Activated CD8-positive, alpha-beta memory T cell treated with anti-CD3 and anti-CD28 coated beads, Interleukin-2, amount 10 ng/mL, durations not matched to agents 7 days and 5 days (primary cell): ENCODE data around the gene ELL2. TPM values are rescaled to one million over a fixed set of nuclear protein-coding genes. Genes with fewer than 3 reads are reported as not detected.

Experiments used
- ATAC-seq: fragments of 150-1000 bp; cut with Tn5 transposase; one replicate; pipeline ENCODE4 v1.10.0; 2021; ENCODE audit warnings: moderate library complexity
- CTCF ChIA-PET: fragments of 350-600 bp; sonication (Branson Sonifier 250); formaldehyde crosslinking; loops from one replicate; lab custom pipeline; 2021; ENCODE audit warnings: antibody characterized with exemption; lab: Charles Lee
- DNase-seq: peaks from one replicate; pipeline ENCODE4 v3.0.0-alpha.2; 2020
- H3K27ac Mint-ChIP-seq: one replicate; pipeline ENCODE4 v1.8.0; 2021; ENCODE audit warnings: mild to moderate bottlenecking, mixed read lengths
- H3K27me3 Mint-ChIP-seq: one replicate; pipeline ENCODE4 v1.8.0; 2021; ENCODE audit warnings: mixed read lengths
- H3K36me3 Mint-ChIP-seq: one replicate; pipeline ENCODE4 v1.8.0; 2021; ENCODE audit warnings: mild to moderate bottlenecking, mixed read lengths
- H3K4me1 Mint-ChIP-seq: one replicate; pipeline ENCODE4 v1.8.0; 2021; ENCODE audit warnings: mixed read lengths
- H3K4me3 Mint-ChIP-seq: one replicate; pipeline ENCODE4 v1.8.0; 2021; ENCODE audit warnings: mild to moderate bottlenecking, moderate library complexity, mixed read lengths
- H3K9me3 Mint-ChIP-seq: one replicate; pipeline ENCODE4 v1.8.0; 2022; ENCODE audit warnings: low read depth, mixed read lengths
- total RNA-seq, 2 experiments: library from RNA; stranded (reverse); gene quantifications; one replicate each; pipeline ENCODE4 v1.2.3, GENCODE V29; 2021

ELL2 gene
- total RNA-seq, 2 experiments from 2014 or later: 33.9 to 81.8 TPM

DNA sequence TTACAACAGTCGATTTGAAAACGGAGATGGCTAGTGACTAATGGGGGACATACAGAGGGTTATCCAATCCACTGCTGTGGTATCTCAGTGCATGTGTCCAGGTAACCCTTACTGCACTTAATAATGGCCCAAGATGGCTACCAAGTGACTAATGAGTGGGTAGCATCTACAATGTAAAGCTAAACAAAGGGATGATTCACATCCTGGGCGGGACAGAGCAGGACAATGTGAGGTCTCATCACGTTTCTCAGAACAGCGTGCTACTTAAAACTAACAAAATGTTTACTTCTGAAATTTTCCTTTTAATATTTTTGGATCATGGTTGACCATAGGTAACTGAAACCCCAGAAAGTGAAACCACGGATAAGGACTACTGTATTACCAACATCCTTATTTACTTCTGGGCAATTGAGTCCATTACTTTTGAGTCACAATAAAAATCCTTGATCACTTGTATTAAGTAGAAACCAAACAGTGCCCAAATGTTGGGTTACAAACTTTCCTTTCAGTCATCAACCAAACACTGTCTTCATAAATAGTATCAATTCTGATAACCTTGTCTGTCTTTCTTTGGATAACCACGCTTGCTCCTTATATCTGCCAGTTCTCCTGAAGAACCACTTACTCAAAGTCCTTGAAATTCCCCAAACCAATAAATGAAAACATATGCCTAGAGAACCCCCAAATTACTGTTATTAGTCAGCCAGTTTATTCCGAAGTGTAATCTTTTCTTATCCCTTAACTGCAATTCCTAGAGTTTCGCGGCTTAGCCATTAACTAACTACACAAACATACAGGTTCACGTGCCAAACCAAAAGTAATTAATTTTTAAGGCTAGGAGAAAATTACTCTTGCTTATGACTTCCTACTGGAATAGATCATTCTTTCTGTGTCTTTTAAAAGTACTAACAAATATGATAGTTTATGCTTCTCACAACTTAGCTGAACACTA is 59.7 kb downstream of the ELL2 start:
- H3K27ac Mint-ChIP-seq: no peak overlapping the region
- peak; percentile 58 for ATAC-seq
- H3K4me1 Mint-ChIP-seq: peaks cover 14% of the 10 kb centered on the region
- peaks cover 41% of the 10 kb centered on the region for H3K36me3 Mint-ChIP-seq
- CTCF ChIA-PET: interaction anchor here (1.0 to 1.5 kb wide), 2 partner anchors 9 to 10 kb away, joined by 3 to 6 read pairs; no protein-coding TSS in a partner anchor
- no peaks in the 10 kb centered on the region for H3K27me3 Mint-ChIP-seq
- no peak overlapping the region for H3K4me3 Mint-ChIP-seq
- no peaks in the 10 kb centered on the region for H3K9me3 Mint-ChIP-seq
- DNase-seq: no peak

DNA sequence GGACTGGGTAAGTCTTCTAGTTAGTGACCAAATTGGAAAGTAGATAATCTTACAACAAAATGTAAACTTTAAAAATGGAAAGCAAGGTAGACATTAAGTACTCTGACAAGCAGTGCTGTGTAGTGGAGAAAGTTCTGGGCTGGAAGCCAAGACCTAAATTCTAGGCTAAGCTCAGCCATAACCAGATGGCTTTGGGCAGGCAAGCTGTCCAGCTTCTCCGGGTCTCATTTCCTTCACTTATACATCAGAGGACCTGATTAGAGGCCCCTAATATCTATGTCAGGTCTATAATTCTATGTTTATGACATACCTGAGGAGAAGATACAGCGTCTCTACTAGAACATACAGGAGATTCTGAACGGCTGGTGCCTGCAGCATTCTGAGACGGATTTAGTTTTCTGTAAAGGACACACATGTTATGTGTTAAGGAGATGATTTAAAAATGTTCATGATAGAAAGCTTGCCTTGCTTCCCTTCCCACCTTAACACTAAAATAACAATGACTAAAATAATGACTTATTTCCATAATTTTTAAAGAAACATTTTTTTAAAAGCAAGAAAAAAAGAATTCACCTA is 61.2 kb downstream of the ELL2 start:
- ATAC-seq (no peak), DNase-seq (no peak)
- peaks cover 14% of the 10 kb centered on the region for H3K4me1 Mint-ChIP-seq
- CTCF ChIA-PET: interaction anchor here (0.9 to 1.5 kb wide), 2 partner anchors 11 to 29 kb away, joined by 3 to 6 read pairs; no protein-coding TSS in a partner anchor
- H3K27ac Mint-ChIP-seq: no peak overlapping the region
- no peak overlapping the region for H3K4me3 Mint-ChIP-seq
- H3K36me3 Mint-ChIP-seq: peaks cover 50% of the 10 kb centered on the region
- H3K27me3 Mint-ChIP-seq: no peaks in the 10 kb centered on the region
- no peaks in the 10 kb centered on the region for H3K9me3 Mint-ChIP-seq

DNA sequence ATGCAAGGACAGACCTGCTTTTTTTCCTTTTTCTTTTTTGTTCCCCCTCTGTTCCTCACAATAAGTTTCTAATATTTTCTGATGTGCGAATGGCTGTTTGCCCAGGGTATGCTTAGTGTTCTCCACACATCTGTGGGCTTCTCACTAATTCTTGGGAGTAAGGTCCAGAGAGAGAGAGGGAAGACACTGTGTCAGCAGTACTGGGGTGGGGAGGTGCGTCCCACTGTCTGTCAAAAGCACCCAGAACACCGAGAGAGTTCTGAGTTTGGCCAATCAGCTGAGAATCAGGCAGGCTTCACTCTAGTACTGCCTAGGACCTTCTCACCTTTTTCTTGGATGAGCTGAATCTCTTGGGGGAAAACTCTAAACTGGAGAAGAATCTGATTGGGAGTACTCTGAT is 61.8 kb downstream of the ELL2 start:
- H3K9me3 Mint-ChIP-seq: no peaks in the 10 kb centered on the region
- H3K36me3 Mint-ChIP-seq: peaks cover 50% of the 10 kb centered on the region
- peaks cover 14% of the 10 kb centered on the region for H3K4me1 Mint-ChIP-seq
- DNase-seq (no peak), ATAC-seq (no peak)
- CTCF ChIA-PET: interaction anchor here (0.9 kb wide), 1 partner anchor 28 kb away, joined by 3 read pairs; no protein-coding TSS in a partner anchor
- no peak overlapping the region for H3K27ac Mint-ChIP-seq
- H3K27me3 Mint-ChIP-seq: no peaks in the 10 kb centered on the region
- no peak overlapping the region for H3K4me3 Mint-ChIP-seq

DNA sequence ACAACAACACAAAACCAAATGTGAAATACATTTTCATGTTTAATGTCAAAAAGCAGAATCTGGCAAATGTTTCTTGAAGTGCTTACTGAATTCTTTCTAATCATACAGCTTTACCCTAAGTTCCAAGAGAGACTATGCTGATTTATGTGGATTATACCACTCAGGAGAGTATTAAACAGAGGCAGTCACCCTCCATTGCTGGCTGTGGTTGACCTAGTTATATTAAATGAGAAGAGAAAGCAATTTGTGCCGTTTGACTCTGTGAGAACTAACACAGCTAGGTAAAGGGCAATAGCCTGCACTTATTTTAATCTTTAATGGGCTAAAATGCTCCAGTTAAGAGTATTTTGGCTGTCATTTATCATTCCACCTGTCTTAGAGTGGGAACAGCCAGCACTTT is 62.6 kb downstream of the ELL2 start:
- no peak for ATAC-seq
- H3K27ac Mint-ChIP-seq: no peak overlapping the region
- DNase-seq: no peak
- CTCF ChIA-PET: no interaction called here
- no peaks in the 10 kb centered on the region for H3K9me3 Mint-ChIP-seq
- no peak overlapping the region for H3K4me3 Mint-ChIP-seq
- no peaks in the 10 kb centered on the region for H3K27me3 Mint-ChIP-seq
- peaks cover 14% of the 10 kb centered on the region for H3K4me1 Mint-ChIP-seq
- peaks cover 47% of the 10 kb centered on the region for H3K36me3 Mint-ChIP-seq

DNA sequence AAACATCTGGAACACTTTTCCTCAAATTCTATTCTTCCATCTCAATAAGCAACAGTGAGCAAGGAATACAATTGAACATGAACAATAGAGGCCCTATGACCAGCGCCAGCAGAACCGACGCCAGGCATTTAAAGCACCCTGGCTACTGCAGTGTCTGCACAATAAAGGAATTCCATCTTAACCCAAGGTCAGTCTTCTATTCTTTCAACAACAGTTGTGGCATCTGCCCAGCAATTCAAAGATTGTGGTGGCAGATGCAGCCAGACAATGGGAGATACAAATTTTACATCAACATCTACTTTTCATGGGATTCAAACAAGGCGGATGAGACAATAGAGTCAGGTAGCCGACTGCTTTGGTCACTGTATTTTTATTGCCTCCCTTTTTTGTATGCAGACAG is 65.9 kb downstream of the ELL2 start:
- H3K27ac Mint-ChIP-seq: no peak overlapping the region
- H3K9me3 Mint-ChIP-seq: no peaks in the 10 kb centered on the region
- no peak overlapping the region for H3K4me3 Mint-ChIP-seq
- CTCF ChIA-PET: no interaction called here
- no peak for DNase-seq
- ATAC-seq: no peak
- H3K27me3 Mint-ChIP-seq: no peaks in the 10 kb centered on the region
- peaks cover 37% of the 10 kb centered on the region for H3K36me3 Mint-ChIP-seq
- no peaks in the 10 kb centered on the region for H3K4me1 Mint-ChIP-seq

DNA sequence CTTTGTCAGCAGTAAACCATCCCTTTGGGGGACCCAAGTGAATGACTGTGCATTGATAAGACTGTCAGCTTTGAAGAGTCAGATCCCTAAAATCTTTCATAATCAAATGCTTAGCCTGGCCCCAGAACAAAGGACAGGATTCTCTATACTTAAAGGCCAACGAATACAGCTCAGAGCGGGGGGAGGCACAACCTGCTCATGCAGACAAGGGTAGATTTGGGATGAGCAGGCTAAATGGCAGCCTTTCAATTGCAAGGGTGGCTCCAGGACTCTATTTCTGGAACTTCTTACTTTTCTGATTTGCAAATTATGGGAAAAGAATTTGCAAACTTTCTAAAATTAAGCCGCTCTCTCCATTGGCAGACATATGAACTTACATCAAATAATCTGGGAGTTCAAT is 66.4 kb downstream of the ELL2 start:
- DNase-seq (no peak), ATAC-seq (no peak)
- H3K36me3 Mint-ChIP-seq: peaks cover 42% of the 10 kb centered on the region
- H3K27me3 Mint-ChIP-seq: no peaks in the 10 kb centered on the region
- no peaks in the 10 kb centered on the region for H3K9me3 Mint-ChIP-seq
- H3K4me1 Mint-ChIP-seq: no peaks in the 10 kb centered on the region
- no peak overlapping the region for H3K4me3 Mint-ChIP-seq
- CTCF ChIA-PET: interaction anchor here (0.7 to 1.2 kb wide), 2 partner anchors 16 to 66 kb away, joined by 3 to 5 read pairs; partner anchors contain the start of gene ELL2
- H3K27ac Mint-ChIP-seq: no peak overlapping the region

DNA sequence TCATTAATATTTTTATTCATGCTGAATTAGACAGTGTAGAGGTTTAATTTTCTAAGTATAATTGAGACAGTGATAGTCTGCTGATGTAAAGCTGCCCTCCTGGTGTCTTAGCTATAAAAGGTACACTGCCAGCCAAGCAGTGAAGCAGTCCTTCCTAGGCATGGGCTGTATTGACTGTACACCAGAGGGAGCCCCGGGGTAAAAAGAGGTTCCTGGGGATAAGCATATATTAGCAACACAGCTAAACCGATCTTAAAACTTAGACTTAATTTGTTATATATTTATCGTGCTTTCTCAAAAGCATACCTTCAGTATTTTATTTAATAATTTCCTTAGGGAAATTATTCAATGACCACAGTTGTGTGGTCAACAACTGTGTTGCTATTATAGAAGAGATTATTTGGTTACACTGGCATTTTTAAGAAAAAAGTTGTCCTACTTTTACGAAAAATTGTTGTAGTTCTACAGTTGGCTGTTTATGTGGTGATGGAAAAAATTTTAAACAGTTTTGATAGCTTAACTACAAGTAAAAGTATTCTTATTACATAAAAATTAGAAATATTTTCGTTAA is 68.8 kb downstream of the ELL2 start:
- ATAC-seq: peak; percentile 80
- H3K36me3 Mint-ChIP-seq: peaks cover 39% of the 10 kb centered on the region
- CTCF ChIA-PET: interaction anchor here (0.9 to 1.4 kb wide), 10 partner anchors 8 to 445 kb away, joined by 3 to 9 read pairs (median 4); no protein-coding TSS in a partner anchor

DNA sequence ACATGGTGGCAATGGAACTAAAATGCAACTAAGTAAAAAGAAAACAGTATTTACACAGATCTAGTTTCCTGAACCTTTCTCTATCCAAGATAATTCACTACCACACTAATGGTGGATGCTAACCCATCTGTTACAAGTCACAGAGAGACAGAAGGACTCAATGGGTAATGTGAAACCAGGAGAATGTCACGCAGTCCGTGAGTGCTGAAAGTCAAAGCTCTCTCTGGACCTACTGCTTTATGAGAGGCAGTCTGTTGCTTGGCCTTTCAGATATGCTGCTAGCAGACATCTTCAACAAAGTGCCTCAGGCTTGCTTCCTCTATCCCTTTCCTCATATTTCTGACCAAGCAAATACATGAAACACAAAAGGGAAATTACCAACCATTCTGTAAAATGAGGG is 70.2 kb downstream of the ELL2 start:
- ATAC-seq: no peak
- CTCF ChIA-PET: interaction anchor here (0.9 to 1.2 kb wide), 2 partner anchors 445 to 447 kb away, joined by 3 read pairs; no protein-coding TSS in a partner anchor
- Mint-ChIP-seq H3K36me3 (peaks cover 40% of the 10 kb centered on the region), H3K27me3 (no peaks in the 10 kb centered on the region), H3K27ac (no peak overlapping the region), H3K4me3 (no peak overlapping the region), H3K9me3 (no peaks in the 10 kb centered on the region), H3K4me1 (peaks cover 11% of the 10 kb centered on the region)
- DNase-seq: no peak

More for the DNA sequence above, 68.8 kb downstream of the ELL2 start:
- H3K27me3 Mint-ChIP-seq: no peaks in the 10 kb centered on the region
- no peaks in the 10 kb centered on the region for H3K9me3 Mint-ChIP-seq
- H3K4me1 Mint-ChIP-seq: peaks cover 10% of the 10 kb centered on the region
- H3K4me3 Mint-ChIP-seq: no peak overlapping the region
- DNase-seq: peak; percentile 60
- H3K27ac Mint-ChIP-seq: no peak overlapping the region

DNA sequence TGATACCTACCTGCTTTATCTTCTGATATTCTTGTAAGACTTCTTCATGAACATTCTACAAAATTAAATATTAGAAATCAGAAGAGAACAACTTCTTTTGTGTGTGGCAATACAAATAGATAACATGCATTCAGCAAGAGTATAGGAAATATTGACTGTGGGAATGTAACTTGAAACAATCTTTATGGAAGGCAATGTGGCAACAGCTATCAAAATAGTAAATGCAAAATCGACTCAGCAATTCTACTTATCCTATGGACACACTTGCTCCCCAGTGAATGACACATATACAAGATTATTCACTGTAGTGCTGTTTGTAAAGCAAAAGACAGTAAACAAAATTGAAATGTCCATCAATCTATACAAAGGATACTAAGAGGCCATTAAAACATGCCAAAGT is 72.6 kb downstream of the ELL2 start:
- no peak overlapping the region for H3K27ac Mint-ChIP-seq
- no peaks in the 10 kb centered on the region for H3K9me3 Mint-ChIP-seq
- CTCF ChIA-PET: interaction anchor here (1.0 kb wide), 1 partner anchor 18 kb away, joined by 3 read pairs; no protein-coding TSS in a partner anchor
- H3K4me1 Mint-ChIP-seq: peaks cover 11% of the 10 kb centered on the region
- no peak for DNase-seq
- peaks cover 30% of the 10 kb centered on the region for H3K36me3 Mint-ChIP-seq
- no peak overlapping the region for H3K4me3 Mint-ChIP-seq
- no peak for ATAC-seq
- H3K27me3 Mint-ChIP-seq: no peaks in the 10 kb centered on the region

DNA sequence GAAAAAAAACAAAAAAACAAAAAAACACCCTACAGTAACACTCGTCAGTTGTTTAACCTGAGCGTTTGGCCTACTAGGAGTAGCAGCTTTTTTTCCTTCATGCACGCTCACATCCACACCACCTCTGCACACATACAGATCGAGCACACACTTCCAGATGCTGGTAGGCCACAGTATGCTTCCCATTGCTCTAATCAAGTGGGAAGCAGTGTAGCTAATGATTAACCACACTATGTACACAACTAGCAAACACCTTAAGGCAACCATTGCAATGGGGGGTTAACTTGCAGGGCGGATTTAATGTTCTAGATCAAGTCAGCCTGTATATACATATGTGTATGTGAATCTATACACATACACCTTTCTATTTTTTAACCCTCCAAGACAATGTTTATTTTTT is 73.7 kb downstream of the ELL2 start:
- no peaks in the 10 kb centered on the region for H3K27me3 Mint-ChIP-seq
- no peak overlapping the region for H3K4me3 Mint-ChIP-seq
- H3K36me3 Mint-ChIP-seq: peaks cover 30% of the 10 kb centered on the region
- H3K9me3 Mint-ChIP-seq: no peaks in the 10 kb centered on the region
- no peak for DNase-seq
- peaks cover 11% of the 10 kb centered on the region for H3K4me1 Mint-ChIP-seq
- no peak overlapping the region for H3K27ac Mint-ChIP-seq
- no peak for ATAC-seq
- CTCF ChIA-PET: no interaction called here

DNA sequence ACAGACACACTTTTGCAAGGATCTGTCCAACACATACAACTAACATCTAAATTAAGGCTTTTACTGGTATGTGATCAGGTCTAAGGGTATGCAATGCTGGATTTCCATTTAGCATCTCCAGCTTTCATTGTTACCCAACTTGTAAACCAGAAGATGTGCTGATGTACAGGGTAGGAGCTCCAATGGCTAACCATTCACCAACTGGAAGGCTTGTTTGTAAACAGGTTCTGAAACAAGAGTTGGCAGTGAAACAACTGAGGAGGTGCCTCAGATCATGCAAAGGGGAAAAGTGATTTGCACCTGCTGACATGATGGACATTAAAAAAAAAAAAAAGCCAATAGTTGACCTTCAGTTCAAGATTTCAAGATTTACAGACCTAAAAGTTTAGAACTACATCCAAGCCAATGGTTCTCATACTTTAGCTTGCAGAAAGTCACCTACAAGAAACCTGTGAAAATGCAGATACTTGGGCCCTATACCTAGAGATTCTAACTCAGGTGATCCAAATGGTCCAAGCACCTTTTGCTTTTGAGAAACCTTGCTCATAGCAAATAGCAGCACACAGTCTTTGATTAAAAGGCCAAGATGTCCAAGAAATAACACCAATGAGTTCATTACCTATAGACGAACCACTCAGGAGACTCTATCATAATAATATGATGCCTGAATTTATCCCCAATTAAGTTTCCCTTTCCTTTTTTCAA is 75.2 kb downstream of the ELL2 start:
- DNase-seq: no peak
- H3K4me3 Mint-ChIP-seq: no peak overlapping the region

DNA sequence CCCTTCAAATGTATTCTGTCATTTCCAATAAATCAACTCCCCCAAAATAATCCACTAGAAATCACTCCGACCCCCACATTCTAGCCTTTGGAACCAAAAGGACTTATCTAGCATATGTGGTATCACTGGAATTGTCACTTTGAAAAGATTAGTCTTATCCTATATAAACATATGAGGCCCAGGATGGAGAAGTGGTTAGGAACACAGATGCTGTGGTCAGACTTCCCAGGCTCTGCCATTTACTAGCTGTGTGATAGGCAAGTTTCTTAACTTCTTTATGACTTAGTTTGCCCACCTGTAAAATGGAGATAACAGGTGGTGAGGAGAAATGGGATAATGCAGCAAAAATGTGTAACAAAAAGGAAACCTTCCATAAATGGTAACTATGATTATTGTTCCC is 77.1 kb downstream of the ELL2 start:
- Mint-ChIP-seq H3K27me3 (no peaks in the 10 kb centered on the region), H3K4me1 (peaks cover 11% of the 10 kb centered on the region), H3K36me3 (peaks cover 16% of the 10 kb centered on the region), H3K4me3 (no peak overlapping the region), H3K27ac (no peak overlapping the region), H3K9me3 (no peaks in the 10 kb centered on the region)
- DNase-seq (no peak), ATAC-seq (no peak)
- CTCF ChIA-PET: no interaction called here

More for the DNA sequence above, 75.2 kb downstream of the ELL2 start:
- Mint-ChIP-seq H3K27me3 (no peaks in the 10 kb centered on the region), H3K4me1 (peaks cover 11% of the 10 kb centered on the region), H3K27ac (no peak overlapping the region), H3K36me3 (peaks cover 28% of the 10 kb centered on the region), H3K9me3 (no peaks in the 10 kb centered on the region)
- CTCF ChIA-PET: interaction anchor here (0.7 kb wide), 1 partner anchor 74 kb away, joined by 4 read pairs; no protein-coding TSS in a partner anchor
- no peak for ATAC-seq

DNA sequence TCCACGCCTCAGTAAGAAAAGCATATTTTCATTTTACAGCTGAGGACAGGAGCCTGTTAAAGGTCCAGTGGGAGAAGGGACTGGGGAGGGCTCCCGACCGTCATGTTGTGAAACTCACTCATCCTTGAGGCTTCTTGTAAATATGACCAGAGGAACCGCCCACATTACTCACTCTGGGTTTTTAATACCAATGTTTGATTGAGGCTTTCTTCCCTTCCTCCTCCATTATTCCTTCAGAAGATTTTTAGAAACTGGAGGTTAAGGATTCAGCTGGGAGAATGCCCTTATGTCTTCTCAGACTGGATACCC is 77.7 kb downstream of the ELL2 start:
- peaks cover 8% of the 10 kb centered on the region for H3K4me1 Mint-ChIP-seq
- CTCF ChIA-PET: no interaction called here
- no peak for DNase-seq
- H3K4me3 Mint-ChIP-seq: no peak overlapping the region
- H3K27me3 Mint-ChIP-seq: no peaks in the 10 kb centered on the region
- no peaks in the 10 kb centered on the region for H3K9me3 Mint-ChIP-seq
- no peak overlapping the region for H3K27ac Mint-ChIP-seq
- peaks cover 13% of the 10 kb centered on the region for H3K36me3 Mint-ChIP-seq
- ATAC-seq: no peak
